ENCODE data around the gene TNFRSF18.

TNFRSF18 gene

DNA sequence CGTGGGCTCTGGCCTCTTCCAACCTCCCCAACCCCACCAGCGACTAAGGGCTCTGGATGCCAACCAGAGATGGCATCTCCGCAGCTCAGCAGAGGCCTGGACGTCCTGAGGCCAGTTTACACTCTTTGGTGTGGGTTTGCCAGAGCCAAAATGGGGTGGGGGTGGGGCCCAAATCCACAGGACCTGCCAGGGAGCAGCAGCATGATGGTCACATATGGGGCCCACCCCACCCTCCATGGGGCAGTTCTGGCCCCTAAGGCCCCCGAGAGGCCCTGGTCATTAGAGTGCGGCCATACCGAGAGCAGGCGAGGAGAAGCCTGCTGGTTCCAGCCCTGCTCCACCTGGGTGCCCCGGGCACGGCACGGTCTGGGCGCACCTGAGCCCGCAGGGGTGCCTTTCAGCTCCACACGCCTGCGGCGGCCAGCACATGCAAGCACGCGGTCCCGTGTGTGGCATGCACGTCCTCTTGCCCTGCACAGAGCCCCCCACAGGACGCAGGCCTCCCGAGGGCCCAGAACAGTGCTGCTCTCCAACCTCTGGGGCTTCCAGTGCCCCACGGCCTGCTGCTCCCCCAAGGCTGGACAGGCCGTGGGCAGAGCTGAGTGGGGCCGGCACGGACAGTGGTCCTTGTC lies 35.3 kb upstream of the TNFRSF18 start:
- in situ Hi-C loops (cut with HindIII; ENCODE audit: low pct_ligation_motif_present, low pct_unique_long_range_greater_than_20kb, low sequenced_read_pairs), result no loop called here
- DNase-seq, result no peak

DNA sequence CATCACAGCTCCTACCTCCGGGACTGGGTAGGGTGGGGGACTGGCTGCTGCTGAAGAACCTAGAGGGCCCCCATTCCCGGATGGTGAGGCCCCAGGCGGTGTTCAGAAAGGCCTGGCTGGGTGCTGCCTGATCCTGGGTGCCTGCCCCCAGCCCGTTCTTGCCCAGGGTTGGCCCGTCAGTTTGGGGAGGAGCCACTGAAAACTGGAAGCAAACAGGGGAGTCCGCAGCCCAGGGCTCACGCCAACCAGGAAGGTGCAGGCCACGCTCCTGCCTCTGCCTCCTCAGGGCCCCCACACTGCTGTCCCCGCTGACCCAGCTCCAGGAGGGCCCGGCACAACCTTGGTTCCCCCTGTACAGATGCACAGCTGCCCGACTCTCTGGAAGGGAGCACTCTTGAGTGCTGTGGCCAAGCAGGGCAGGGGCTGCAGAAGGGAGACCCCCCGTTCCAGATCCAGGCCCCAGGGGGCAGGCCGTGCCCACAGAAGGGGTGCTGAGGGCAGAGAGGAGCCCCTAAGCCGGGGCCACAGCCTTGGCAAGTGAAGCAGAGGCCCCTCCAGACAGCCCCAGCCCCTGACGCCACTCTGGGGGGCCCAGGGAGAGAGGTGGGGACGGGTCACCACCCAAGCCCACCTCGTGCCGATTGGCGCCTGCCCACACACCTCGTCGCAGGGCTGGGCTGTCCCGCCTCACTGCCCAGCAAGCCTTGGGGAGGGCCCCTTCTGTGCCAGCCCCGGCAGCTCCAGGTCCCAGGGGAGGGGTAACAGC lies 34.6 kb upstream of the TNFRSF18 start:
- in situ Hi-C loops (cut with HindIII; ENCODE audit: low pct_ligation_motif_present, low pct_unique_long_range_greater_than_20kb, low sequenced_read_pairs), result no loop called here
- peak; percentile 53 for DNase-seq

GRCh38 chr1:1240348-1240732 lies 33.9 kb upstream of the TNFRSF18 start:
- in situ Hi-C loops (cut with HindIII; ENCODE audit: low pct_ligation_motif_present, low pct_unique_long_range_greater_than_20kb, low sequenced_read_pairs), result no loop called here
- DNase-seq, result no peak

GRCh38 chr1:1239614-1240347 lies 33.4 kb upstream of the TNFRSF18 start:
- in situ Hi-C loops (cut with HindIII; ENCODE audit: low pct_ligation_motif_present, low pct_unique_long_range_greater_than_20kb, low sequenced_read_pairs), result no loop called here
- no peak for DNase-seq

GRCh38 chr1:1239227-1239613 lies 32.8 kb upstream of the TNFRSF18 start:
- no peak for DNase-seq
- in situ Hi-C loops (cut with HindIII; ENCODE audit: low pct_ligation_motif_present, low pct_unique_long_range_greater_than_20kb, low sequenced_read_pairs), result no loop called here

- DNase-seq, result no peak
- in situ Hi-C loops (cut with HindIII; ENCODE audit: low pct_ligation_motif_present, low pct_unique_long_range_greater_than_20kb, low sequenced_read_pairs), result no loop called here
Measured at GRCh38 chr1:1238702-1239178, 32.3 kb upstream of the TNFRSF18 start.

DNA sequence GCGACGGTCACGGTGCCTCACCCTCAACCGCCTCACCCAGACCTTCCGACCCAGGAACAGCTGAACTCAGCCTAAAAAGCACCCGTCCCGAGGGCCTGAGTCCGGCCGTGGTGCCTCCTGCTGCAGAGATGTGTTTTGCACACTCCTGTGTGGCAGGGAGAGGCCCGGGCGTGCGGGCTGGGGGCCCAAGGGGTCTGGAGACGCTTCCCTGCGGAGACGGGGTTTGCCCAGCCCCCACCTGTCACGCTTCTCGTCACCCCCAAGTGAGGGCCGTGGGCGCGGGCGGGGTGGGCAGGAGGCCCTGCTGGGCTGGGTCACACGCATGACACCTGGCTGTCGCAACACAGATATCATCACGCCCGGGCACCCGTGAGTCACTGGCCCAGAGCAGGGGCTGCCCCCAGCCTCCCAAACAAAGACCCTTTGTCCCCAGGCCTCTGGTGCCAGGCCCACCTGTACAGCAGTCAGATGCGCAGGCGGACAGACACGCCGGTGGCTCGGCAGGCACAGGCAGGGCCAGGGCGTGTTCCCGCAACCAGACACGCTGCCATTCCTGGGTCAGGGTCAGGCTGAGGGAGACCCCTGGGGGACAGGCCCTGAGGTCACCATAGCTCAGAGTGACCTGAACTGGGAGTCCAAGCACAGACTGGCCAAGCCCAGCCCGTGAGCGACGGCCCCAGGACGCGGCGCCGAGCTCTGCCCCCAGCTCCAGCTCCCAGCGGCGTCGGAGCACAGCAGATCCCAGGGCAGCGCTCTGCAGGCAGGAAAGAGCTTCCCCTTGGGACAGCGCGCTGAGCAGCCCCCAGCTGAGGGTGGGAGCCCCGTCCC lies 31.7 kb upstream of the TNFRSF18 start:
- no peak for DNase-seq
- in situ Hi-C loops (cut with HindIII; ENCODE audit: low pct_ligation_motif_present, low pct_unique_long_range_greater_than_20kb, low sequenced_read_pairs), result no loop called here

- in situ Hi-C loops (cut with HindIII; ENCODE audit: low pct_ligation_motif_present, low pct_unique_long_range_greater_than_20kb, low sequenced_read_pairs), result no loop called here
- no peak for DNase-seq
Measured at GRCh38 chr1:1236945-1237873, 30.8 kb upstream of the TNFRSF18 start.

GRCh38 chr1:1236176-1236763 lies 29.9 kb upstream of the TNFRSF18 start:
- in situ Hi-C loops (cut with HindIII; ENCODE audit: low pct_ligation_motif_present, low pct_unique_long_range_greater_than_20kb, low sequenced_read_pairs), result no loop called here
- DNase-seq, result no peak

- no peak for DNase-seq
- in situ Hi-C loops (cut with HindIII; ENCODE audit: low pct_ligation_motif_present, low pct_unique_long_range_greater_than_20kb, low sequenced_read_pairs), result no loop called here
Measured at GRCh38 chr1:1235016-1235744, 28.8 kb upstream of the TNFRSF18 start.

DNA sequence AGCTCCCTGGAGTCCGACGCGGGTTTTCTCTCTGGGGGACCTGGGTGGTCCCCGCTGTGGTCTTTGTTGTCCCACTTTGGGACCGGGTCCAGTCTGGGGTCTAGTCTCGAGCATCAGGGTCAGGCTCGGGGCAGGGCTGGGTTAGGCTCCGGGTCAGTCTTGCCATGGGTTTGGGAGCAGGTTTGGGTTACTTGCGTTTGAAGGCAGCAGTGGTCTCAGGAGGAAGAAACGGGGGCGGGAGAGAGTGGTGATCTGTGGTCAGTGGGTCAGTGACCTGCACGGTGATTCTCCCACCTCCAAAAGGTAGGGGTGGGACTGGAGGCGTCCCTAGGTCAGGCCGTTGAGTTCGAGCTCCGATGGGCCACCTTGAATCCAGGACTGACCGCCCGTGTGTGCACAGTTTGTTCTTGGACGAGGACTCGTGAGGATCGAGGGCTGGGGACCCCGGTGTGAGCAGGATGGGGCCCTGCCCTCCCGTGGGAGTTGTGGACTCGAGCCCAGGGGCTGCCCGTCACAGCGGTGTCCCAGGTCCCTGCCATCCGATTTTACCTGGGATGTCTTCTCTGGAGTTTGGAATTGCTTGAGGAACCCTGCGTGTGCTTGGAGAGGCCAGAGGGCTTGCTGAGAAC lies 27.9 kb upstream of the TNFRSF18 start:
- no peak for DNase-seq
- in situ Hi-C loops (cut with HindIII; ENCODE audit: low pct_ligation_motif_present, low pct_unique_long_range_greater_than_20kb, low sequenced_read_pairs), result no loop called here

GRCh38 chr1:1233567-1233892 lies 27.1 kb upstream of the TNFRSF18 start:
- in situ Hi-C loops (cut with HindIII; ENCODE audit: low pct_ligation_motif_present, low pct_unique_long_range_greater_than_20kb, low sequenced_read_pairs), result no loop called here
- no peak for DNase-seq

- DNase-seq, result no peak
- in situ Hi-C loops (cut with HindIII; ENCODE audit: low pct_ligation_motif_present, low pct_unique_long_range_greater_than_20kb, low sequenced_read_pairs), result no loop called here
Measured at GRCh38 chr1:1232796-1233566, 26.6 kb upstream of the TNFRSF18 start.

GRCh38 chr1:1232208-1232795 lies 25.9 kb upstream of the TNFRSF18 start, which contains the start of gene B3GALT6:
Gene B3GALT6, plus strand, starts transcription at chr1:1232237. Its CDS starts 42 bp downstream, at chr1:1232279.
- in situ Hi-C loops (cut with HindIII; ENCODE audit: low pct_ligation_motif_present, low pct_unique_long_range_greater_than_20kb, low sequenced_read_pairs), result no loop called here
- DNase-seq, result no peak

- in situ Hi-C loops (cut with HindIII; ENCODE audit: low pct_ligation_motif_present, low pct_unique_long_range_greater_than_20kb, low sequenced_read_pairs), result no loop called here
Measured at GRCh38 chr1:1231400-1232207, 25.2 kb upstream of the TNFRSF18 start, which contains the start of gene SDF4. Gene SDF4, minus strand, starts transcription at chr1:1232001. Its CDS starts 3,229 bp downstream, at chr1:1228772.

More at GRCh38 chr1:1231400-1232207, 25.2 kb upstream of the TNFRSF18 start, which contains the start of gene SDF4:
- DNase-seq, result peak; percentile 93
